ENCODE results near the gene PLEKHO1. TPM values are rescaled to one million over a fixed set of nuclear protein-coding genes. Genes with fewer than 3 reads are reported as not detected.
A peak's percentile ranks its signal among the peaks of the same experiment; 100 is the strongest.

Gene PLEKHO1
- polyA plus RNA-seq, 2 donors = 25.1 to 36.7 TPM

GRCh38 chr1:150155413-150156071 lies 5.8 kb downstream of the PLEKHO1 start:
- peaks cover 0 to 2% of the 10 kb centered on the region in 2 donors for H3K4me1 ChIP-seq (ENCODE audit: control insufficient read depth in 2 of 2, insufficient read depth in 2 of 2, low read length in 1 of 2)
- H3K36me3 ChIP-seq (ENCODE audit: control insufficient read depth in 2 of 2, insufficient read depth in 2 of 2, low read length in 1 of 2) = peaks cover 4 to 6% of the 10 kb centered on the region in 2 donors
- H3K9me3 ChIP-seq (ENCODE audit: control insufficient read depth in 2 of 2, insufficient read depth in 1 of 2, low read depth in 1 of 2, low read length in 1 of 2) = no peaks in the 10 kb centered on the region
- no peaks in the 10 kb centered on the region for H3K27me3 ChIP-seq (ENCODE audit: control insufficient read depth in 1 of 2, insufficient read depth in 2 of 2, low read length in 2 of 2)
- 90 to 91% methylated on average over 13 of the region's 13 CpGs for WGBS, 2 donors
- no peak overlapping the region for H3K4me3 ChIP-seq (ENCODE audit: low read depth in 1 of 2, low read length in 2 of 2)
- H3K27ac ChIP-seq (ENCODE audit: low read depth in 2 of 2, low read length in 1 of 2) = peak overlapping the region; percentile 1 to 48

DNA sequence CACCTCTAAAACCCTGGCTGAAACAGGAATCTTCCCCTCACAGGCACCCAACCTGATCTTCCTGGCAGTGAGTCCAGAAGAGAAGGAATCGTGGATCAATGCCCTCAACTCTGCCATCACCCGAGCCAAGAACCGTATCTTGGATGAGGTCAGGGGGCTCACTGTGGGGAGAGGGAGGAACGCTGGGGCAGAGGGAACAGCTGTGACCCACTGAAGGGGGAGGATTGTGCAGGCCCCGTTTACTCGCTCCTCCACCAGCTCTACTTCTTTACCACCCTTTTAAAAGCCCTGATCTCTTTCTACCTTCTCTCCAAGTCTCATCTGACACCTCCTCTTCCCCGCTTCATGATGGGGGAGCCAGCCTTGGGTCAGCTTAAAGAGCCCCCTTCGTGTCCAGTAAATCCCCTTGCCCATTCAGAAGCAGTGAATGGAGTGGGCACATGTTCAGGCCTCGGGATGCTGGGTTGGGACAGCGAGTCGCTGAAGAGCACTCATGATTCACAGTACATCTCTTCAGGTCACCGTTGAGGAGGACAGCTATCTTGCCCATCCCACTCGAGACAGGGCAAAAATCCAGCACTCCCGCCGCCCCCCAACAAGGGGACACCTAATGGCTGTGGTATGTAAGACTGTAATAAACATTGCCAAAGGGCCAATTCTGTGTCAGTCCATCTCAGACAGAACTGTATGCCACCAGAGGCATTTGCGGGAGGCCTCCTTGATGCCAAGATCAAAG lies 7.3 kb downstream of the PLEKHO1 start:
- no peaks in the 10 kb centered on the region for H3K4me1 ChIP-seq (ENCODE audit: control insufficient read depth in 2 of 2, insufficient read depth in 2 of 2, low read length in 1 of 2)
- WGBS, 2 donors = 73 to 77% methylated on average over 16 of the region's 16 CpGs
- H3K4me3 ChIP-seq (ENCODE audit: low read depth in 1 of 2, low read length in 2 of 2) = no peak overlapping the region
- H3K27ac ChIP-seq (ENCODE audit: low read depth in 2 of 2, low read length in 1 of 2) = peak overlapping the region in 1 of 2 donors; percentile 44
- H3K36me3 ChIP-seq (ENCODE audit: control insufficient read depth in 2 of 2, insufficient read depth in 2 of 2, low read length in 1 of 2) = peaks cover 4 to 6% of the 10 kb centered on the region in 2 donors
- H3K27me3 ChIP-seq (ENCODE audit: control insufficient read depth in 1 of 2, insufficient read depth in 2 of 2, low read length in 2 of 2) = no peaks in the 10 kb centered on the region
- no peaks in the 10 kb centered on the region for H3K9me3 ChIP-seq (ENCODE audit: control insufficient read depth in 2 of 2, insufficient read depth in 1 of 2, low read depth in 1 of 2, low read length in 1 of 2)

- H3K9me3 ChIP-seq (ENCODE audit: control insufficient read depth in 2 of 2, insufficient read depth in 1 of 2, low read depth in 1 of 2, low read length in 1 of 2) = no peaks in the 10 kb centered on the region
- WGBS, 2 donors = 73 to 75% methylated on average over 8 of the region's 8 CpGs
- H3K4me3 ChIP-seq (ENCODE audit: low read depth in 1 of 2, low read length in 2 of 2) = no peak overlapping the region
- peak overlapping the region in 1 of 2 donors; percentile 73 for H3K27ac ChIP-seq (ENCODE audit: low read depth in 2 of 2, low read length in 1 of 2)
- H3K4me1 ChIP-seq (ENCODE audit: control insufficient read depth in 2 of 2, insufficient read depth in 2 of 2, low read length in 1 of 2) = peaks cover 0 to 2% of the 10 kb centered on the region in 2 donors
- H3K27me3 ChIP-seq (ENCODE audit: control insufficient read depth in 1 of 2, insufficient read depth in 2 of 2, low read length in 2 of 2) = no peaks in the 10 kb centered on the region
- H3K36me3 ChIP-seq (ENCODE audit: control insufficient read depth in 2 of 2, insufficient read depth in 2 of 2, low read length in 1 of 2) = peaks cover 2 to 4% of the 10 kb centered on the region in 2 donors
Measured at GRCh38 chr1:150159550-150159949, 9.8 kb downstream of the PLEKHO1 start.

DNA sequence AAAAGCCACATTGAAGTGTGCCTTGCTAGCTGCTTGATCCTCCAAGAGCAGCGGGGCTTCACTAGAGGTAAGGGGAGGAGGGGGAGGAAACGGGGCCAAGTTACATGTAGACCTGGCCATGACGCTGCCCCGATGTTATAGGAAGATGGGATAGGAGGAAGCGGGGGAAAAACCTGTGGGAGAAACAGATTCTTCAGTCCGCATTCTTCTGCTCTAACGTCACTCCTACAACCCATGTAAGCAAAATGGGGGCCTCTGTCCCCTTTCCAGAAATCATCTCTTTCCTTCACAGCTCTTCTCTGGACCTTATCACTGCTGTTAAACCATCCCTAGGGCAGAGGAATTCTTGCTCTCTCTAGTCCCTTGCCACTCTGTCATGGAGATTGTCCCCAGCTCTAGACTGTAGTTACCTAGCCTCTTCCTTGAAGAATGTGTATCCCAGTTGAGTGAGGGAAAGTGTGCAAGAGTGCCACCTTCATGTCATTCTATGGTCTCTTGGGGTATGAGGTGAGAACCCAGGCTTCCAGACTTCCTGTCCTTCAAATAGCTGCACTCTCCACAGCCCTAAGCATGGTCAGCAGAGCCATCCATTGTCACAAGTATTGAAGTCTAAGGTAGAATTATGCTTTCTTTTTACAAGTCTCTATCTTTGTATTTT lies 11.4 kb downstream of the PLEKHO1 start:
- H3K27me3 ChIP-seq (ENCODE audit: control insufficient read depth in 1 of 2, insufficient read depth in 2 of 2, low read length in 2 of 2) = no peaks in the 10 kb centered on the region
- H3K27ac ChIP-seq (ENCODE audit: low read depth in 2 of 2, low read length in 1 of 2) = peak overlapping the region; percentile 44 to 61
- peaks cover 0 to 2% of the 10 kb centered on the region in 2 donors for H3K4me1 ChIP-seq (ENCODE audit: control insufficient read depth in 2 of 2, insufficient read depth in 2 of 2, low read length in 1 of 2)
- no peaks in the 10 kb centered on the region for H3K9me3 ChIP-seq (ENCODE audit: control insufficient read depth in 2 of 2, insufficient read depth in 1 of 2, low read depth in 1 of 2, low read length in 1 of 2)
- H3K36me3 ChIP-seq (ENCODE audit: control insufficient read depth in 2 of 2, insufficient read depth in 2 of 2, low read length in 1 of 2) = peaks cover 0 to 4% of the 10 kb centered on the region in 2 donors
- 66 to 77% methylated on average over 7 of the region's 7 CpGs for WGBS, 2 donors
- no peak overlapping the region for H3K4me3 ChIP-seq (ENCODE audit: low read depth in 1 of 2, low read length in 2 of 2)

DNA sequence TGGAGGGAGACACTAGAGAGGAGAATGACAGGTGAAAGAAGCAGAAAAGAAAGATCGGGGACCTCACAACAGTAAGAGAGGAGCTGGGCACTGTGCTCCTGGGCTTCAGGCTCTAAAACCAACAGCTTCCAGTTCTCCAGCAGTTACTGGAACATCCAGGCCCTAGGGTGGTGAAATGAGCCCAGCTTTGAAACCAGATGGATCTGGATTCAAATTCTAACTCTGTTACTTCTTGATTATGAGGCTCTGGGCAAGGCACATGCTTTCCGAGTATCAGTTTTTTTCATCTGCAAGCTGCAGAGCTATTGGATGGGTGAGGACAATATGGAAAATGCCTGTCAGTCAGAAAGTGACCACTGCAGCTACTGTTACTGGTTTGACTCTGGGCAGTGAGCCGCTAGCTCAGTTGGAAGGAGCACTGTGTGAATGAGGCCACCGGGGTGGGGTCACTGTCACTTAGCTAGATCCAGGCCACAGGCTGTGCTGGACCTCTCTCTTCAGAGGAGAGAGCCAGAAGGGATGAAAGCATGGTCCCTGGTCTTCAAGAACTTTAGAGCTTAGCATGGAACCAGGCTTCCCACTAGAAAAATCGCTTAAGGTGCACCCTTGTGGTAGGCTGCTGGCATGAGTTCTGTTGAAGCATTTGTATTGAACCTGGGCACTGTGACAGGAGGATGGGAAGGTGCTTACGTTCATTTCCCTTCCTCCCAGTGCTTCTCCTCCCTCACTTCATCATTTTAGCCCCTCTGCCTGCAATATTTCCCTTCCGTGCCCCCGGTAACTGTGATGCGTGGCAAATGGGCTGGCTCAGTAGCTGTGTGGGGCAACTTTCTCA lies 12.2 kb downstream of the PLEKHO1 start:
- Histone ChIP-seq H3K27me3 (ENCODE audit: control insufficient read depth in 1 of 2, insufficient read depth in 2 of 2, low read length in 2 of 2) (no peaks in the 10 kb centered on the region), H3K4me3 (ENCODE audit: low read depth in 1 of 2, low read length in 2 of 2) (no peak overlapping the region), H3K27ac (ENCODE audit: low read depth in 2 of 2, low read length in 1 of 2) (peak overlapping the region; percentile 56 to 92), H3K36me3 (ENCODE audit: control insufficient read depth in 2 of 2, insufficient read depth in 2 of 2, low read length in 1 of 2) (peaks cover 0 to 4% of the 10 kb centered on the region in 2 donors), H3K9me3 (ENCODE audit: control insufficient read depth in 2 of 2, insufficient read depth in 1 of 2, low read depth in 1 of 2, low read length in 1 of 2) (no peaks in the 10 kb centered on the region), H3K4me1 (ENCODE audit: control insufficient read depth in 2 of 2, insufficient read depth in 2 of 2, low read length in 1 of 2) (peaks cover 0 to 2% of the 10 kb centered on the region in 2 donors)
- WGBS, 2 donors = 67 to 70% methylated on average over 9 of the region's 9 CpGs

GRCh38 chr1:150162582-150162861 lies 12.8 kb downstream of the PLEKHO1 start:
- no peak overlapping the region for H3K4me3 ChIP-seq (ENCODE audit: low read depth in 1 of 2, low read length in 2 of 2)
- H3K4me1 ChIP-seq (ENCODE audit: control insufficient read depth in 2 of 2, insufficient read depth in 2 of 2, low read length in 1 of 2) = peaks cover 0 to 2% of the 10 kb centered on the region in 2 donors
- peaks cover 0 to 4% of the 10 kb centered on the region in 2 donors for H3K36me3 ChIP-seq (ENCODE audit: control insufficient read depth in 2 of 2, insufficient read depth in 2 of 2, low read length in 1 of 2)
- 57 to 61% methylated on average over 4 of the region's 4 CpGs for whole genome bisulfite sequencing, 2 donors
- H3K27me3 ChIP-seq (ENCODE audit: control insufficient read depth in 1 of 2, insufficient read depth in 2 of 2, low read length in 2 of 2) = no peaks in the 10 kb centered on the region
- peak overlapping the region; percentile 56 to 92 for H3K27ac ChIP-seq (ENCODE audit: low read depth in 2 of 2, low read length in 1 of 2)
- no peaks in the 10 kb centered on the region for H3K9me3 ChIP-seq (ENCODE audit: control insufficient read depth in 2 of 2, insufficient read depth in 1 of 2, low read depth in 1 of 2, low read length in 1 of 2)

DNA sequence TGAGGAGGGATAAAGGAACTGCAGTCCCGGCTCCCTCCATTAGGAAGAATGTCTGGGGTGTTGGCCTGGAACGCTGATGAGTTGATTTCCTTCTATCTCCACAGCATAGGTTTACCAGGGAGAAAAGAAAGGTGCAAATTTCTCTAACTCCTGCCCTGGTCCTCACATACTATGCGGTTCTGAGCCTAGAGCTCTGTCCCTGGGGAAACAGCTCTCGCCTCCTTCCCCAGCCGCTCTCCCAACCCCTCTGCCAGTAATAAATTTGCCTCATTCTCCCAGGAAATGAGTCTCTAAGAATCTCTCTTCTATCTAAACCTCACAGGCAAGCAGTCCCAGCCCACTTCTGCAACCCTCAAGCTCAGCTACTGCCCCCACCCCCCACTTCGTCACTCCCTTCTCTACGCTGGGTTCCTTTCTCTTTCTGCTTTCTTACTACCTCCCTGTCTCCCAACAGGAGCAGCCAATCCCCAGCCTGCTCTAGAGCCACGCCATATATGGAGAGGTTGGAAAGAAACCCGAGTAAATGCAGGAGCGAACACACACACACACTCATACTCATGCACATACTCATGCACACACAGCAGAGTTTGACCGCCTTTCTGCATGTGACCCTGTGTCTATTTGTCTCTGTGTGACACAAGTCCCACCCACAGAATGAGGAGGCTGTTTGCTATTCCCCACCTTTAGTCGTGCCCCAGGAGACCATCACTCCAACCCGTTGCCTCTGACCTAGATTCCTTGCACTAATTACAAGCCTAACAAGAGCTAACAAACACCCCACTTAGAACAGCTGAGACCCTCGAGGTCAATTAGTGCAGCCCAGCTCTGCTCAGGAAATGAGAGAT lies 13.4 kb downstream of the PLEKHO1 start:
- Histone ChIP-seq H3K36me3 (ENCODE audit: control insufficient read depth in 2 of 2, insufficient read depth in 2 of 2, low read length in 1 of 2) (peaks cover 0 to 4% of the 10 kb centered on the region in 2 donors), H3K9me3 (ENCODE audit: control insufficient read depth in 2 of 2, insufficient read depth in 1 of 2, low read depth in 1 of 2, low read length in 1 of 2) (no peaks in the 10 kb centered on the region), H3K27ac (ENCODE audit: low read depth in 2 of 2, low read length in 1 of 2) (peak overlapping the region; percentile 62 to 92), H3K4me1 (ENCODE audit: control insufficient read depth in 2 of 2, insufficient read depth in 2 of 2, low read length in 1 of 2) (peaks cover 0 to 2% of the 10 kb centered on the region in 2 donors), H3K4me3 (ENCODE audit: low read depth in 1 of 2, low read length in 2 of 2) (peak overlapping the region in 1 of 2 donors; percentile 46), H3K27me3 (ENCODE audit: control insufficient read depth in 1 of 2, insufficient read depth in 2 of 2, low read length in 2 of 2) (no peaks in the 10 kb centered on the region)
- 19 to 22% methylated on average over 14 of the region's 14 CpGs for WGBS, 2 donors

- Histone ChIP-seq H3K4me3 (ENCODE audit: low read depth in 1 of 2, low read length in 2 of 2) (no peak overlapping the region), H3K9me3 (ENCODE audit: control insufficient read depth in 2 of 2, insufficient read depth in 1 of 2, low read depth in 1 of 2, low read length in 1 of 2) (no peaks in the 10 kb centered on the region), H3K27ac (ENCODE audit: low read depth in 2 of 2, low read length in 1 of 2) (peak overlapping the region; percentile 62 to 89), H3K36me3 (ENCODE audit: control insufficient read depth in 2 of 2, insufficient read depth in 2 of 2, low read length in 1 of 2) (peaks cover 0 to under 1% of the 10 kb centered on the region in 2 donors), H3K4me1 (ENCODE audit: control insufficient read depth in 2 of 2, insufficient read depth in 2 of 2, low read length in 1 of 2) (peaks cover 0 to 2% of the 10 kb centered on the region in 2 donors), H3K27me3 (ENCODE audit: control insufficient read depth in 1 of 2, insufficient read depth in 2 of 2, low read length in 2 of 2) (no peaks in the 10 kb centered on the region)
- 90 to 93% methylated on average over 5 of the region's 5 CpGs for WGBS, 2 donors
Measured at GRCh38 chr1:150164224-150164623, 14.5 kb downstream of the PLEKHO1 start.
